ENCODE results near the gene STAT4.

DNA sequence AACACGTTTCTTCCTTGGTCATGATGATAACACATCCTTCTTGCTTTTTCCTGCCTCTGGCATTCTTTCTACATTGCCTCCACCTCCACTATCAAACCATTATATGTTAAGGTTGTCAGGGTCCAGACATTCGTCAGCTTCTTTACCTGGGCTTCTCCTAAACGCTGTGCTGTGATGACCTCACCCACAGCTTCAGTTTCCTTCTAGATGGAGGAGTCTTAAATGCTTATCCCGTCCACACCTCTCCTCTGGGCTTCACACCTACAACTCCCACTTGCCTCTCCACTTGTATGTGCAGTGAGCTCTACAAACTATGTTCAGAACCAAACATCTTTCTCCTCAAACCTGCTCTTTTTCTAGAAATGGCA lies 136.2 kb downstream of the STAT4 start:
- TF ChIP-seq, protein P1, sequence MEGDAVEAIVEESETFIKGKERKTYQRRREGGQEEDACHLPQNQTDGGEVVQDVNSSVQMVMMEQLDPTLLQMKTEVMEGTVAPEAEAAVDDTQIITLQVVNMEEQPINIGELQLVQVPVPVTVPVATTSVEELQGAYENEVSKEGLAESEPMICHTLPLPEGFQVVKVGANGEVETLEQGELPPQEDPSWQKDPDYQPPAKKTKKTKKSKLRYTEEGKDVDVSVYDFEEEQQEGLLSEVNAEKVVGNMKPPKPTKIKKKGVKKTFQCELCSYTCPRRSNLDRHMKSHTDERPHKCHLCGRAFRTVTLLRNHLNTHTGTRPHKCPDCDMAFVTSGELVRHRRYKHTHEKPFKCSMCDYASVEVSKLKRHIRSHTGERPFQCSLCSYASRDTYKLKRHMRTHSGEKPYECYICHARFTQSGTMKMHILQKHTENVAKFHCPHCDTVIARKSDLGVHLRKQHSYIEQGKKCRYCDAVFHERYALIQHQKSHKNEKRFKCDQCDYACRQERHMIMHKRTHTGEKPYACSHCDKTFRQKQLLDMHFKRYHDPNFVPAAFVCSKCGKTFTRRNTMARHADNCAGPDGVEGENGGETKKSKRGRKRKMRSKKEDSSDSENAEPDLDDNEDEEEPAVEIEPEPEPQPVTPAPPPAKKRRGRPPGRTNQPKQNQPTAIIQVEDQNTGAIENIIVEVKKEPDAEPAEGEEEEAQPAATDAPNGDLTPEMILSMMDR (tag by site-specific recombination; IDR thresholded peaks at IDR 0.05): no peak
- TF ChIP-seq ZNF274 (IDR thresholded peaks at IDR 0.05; ENCODE audit: low read length) (no peak), ZNF274 (tag by site-specific recombination; IDR thresholded peaks at IDR 0.05; ENCODE audit: borderline replicate concordance) (no peak), ZNF169 (tag by site-specific recombination; IDR thresholded peaks at IDR 0.05) (no peak), ZBTB7A (tag by site-specific recombination; IDR thresholded peaks at IDR 0.05; ENCODE audit: low read depth) (no peak), KLF16 (tag by site-specific recombination; IDR thresholded peaks at IDR 0.05) (no peak)

Data from HEK293 (cell line).